ENCODE results near the gene GABRR3.

Gene GABRR3

GRCh38 chr3:97990624-97991292 is 44.4 kb downstream of the GABRR3 start:
- DNase-seq (ENCODE audit: low read depth), result no peak

- DNase-seq (ENCODE audit: low read depth), result no peak
Observed at GRCh38 chr3:97988784-97989568, 46.1 kb downstream of the GABRR3 start.

- DNase-seq (ENCODE audit: low read depth), result no peak
Observed at GRCh38 chr3:97987306-97987705, 47.8 kb downstream of the GABRR3 start.

- no peak for DNase-seq (ENCODE audit: low read depth)
Observed at GRCh38 chr3:97983933-97984491, 51.1 kb downstream of the GABRR3 start.

GRCh38 chr3:97981886-97982285 is 53.2 kb downstream of the GABRR3 start:
- DNase-seq (ENCODE audit: low read depth), result no peak

GRCh38 chr3:97979610-97980009 is 55.5 kb downstream of the GABRR3 start:
- DNase-seq (ENCODE audit: low read depth), result no peak

GRCh38 chr3:97975466-97975865 is 59.6 kb downstream of the GABRR3 start:
- DNase-seq (ENCODE audit: low read depth), result no peak

GRCh38 chr3:97974996-97975395 is 60.1 kb downstream of the GABRR3 start:
- DNase-seq (ENCODE audit: low read depth), result no peak

- DNase-seq (ENCODE audit: low read depth), result no peak
Observed at GRCh38 chr3:97972976-97973375, 62.1 kb downstream of the GABRR3 start.

GRCh38 chr3:97971679-97972567 is 63.2 kb downstream of the GABRR3 start, which contains the start of gene RIOX2:
RIOX2 (minus strand) TSS chr3:97972431; CDS start chr3:97967593, 4,838 bp downstream.
- peak; percentile 49 for DNase-seq (ENCODE audit: low read depth)

- DNase-seq (ENCODE audit: low read depth), result no peak
Observed at GRCh38 chr3:97970956-97971620, 64.0 kb downstream of the GABRR3 start.

GRCh38 chr3:97970156-97970555 is 65.0 kb downstream of the GABRR3 start:
- no peak for DNase-seq (ENCODE audit: low read depth)

GRCh38 chr3:97969541-97969940 is 65.6 kb downstream of the GABRR3 start:
- no peak for DNase-seq (ENCODE audit: low read depth)

- DNase-seq (ENCODE audit: low read depth), result no peak
Observed at GRCh38 chr3:97968376-97968775, 66.7 kb downstream of the GABRR3 start.

GRCh38 chr3:97967966-97968365 is 67.1 kb downstream of the GABRR3 start:
- DNase-seq (ENCODE audit: low read depth), result no peak

GRCh38 chr3:97960993-97961766 is 73.9 kb downstream of the GABRR3 start:
- DNase-seq (ENCODE audit: low read depth), result no peak

GRCh38 chr3:97960551-97960950 is 74.6 kb downstream of the GABRR3 start:
- DNase-seq (ENCODE audit: low read depth), result no peak

GRCh38 chr3:97959872-97960271 is 75.2 kb downstream of the GABRR3 start:
- DNase-seq (ENCODE audit: low read depth), result no peak

- DNase-seq (ENCODE audit: low read depth), result no peak
Observed at GRCh38 chr3:97958796-97959195, 76.3 kb downstream of the GABRR3 start.

- no peak for DNase-seq (ENCODE audit: low read depth)
Observed at GRCh38 chr3:97958396-97958795, 76.7 kb downstream of the GABRR3 start.

All from stimulated activated CD8-positive, alpha-beta memory T cell treated with anti-CD3 and anti-CD28 coated beads, Interleukin-15, amount 100 ng/mL, for 1 hour (primary cell).